Erythroblast (primary cell): ENCODE results near the gene KREMEN2.

ENCODE experiments used
- DNase-seq, 2 experiments: peaks; one replicate each; lab custom pipeline; 2025; lab: John Stamatoyannopoulos, UW
- GATA1 ChIP-seq: IDR thresholded peaks from 2 replicates; pipeline ENCODE4 v1.6.1; 2011; ENCODE audit warnings: low read depth, mild to moderate bottlenecking, control low read depth, low read length, moderate library complexity
- POLR2A ChIP-seq: IDR thresholded peaks from 2 replicates; pipeline ENCODE4 v1.6.1; 2011; ENCODE audit warnings: mild to moderate bottlenecking, low read length

Gene KREMEN2

DNA sequence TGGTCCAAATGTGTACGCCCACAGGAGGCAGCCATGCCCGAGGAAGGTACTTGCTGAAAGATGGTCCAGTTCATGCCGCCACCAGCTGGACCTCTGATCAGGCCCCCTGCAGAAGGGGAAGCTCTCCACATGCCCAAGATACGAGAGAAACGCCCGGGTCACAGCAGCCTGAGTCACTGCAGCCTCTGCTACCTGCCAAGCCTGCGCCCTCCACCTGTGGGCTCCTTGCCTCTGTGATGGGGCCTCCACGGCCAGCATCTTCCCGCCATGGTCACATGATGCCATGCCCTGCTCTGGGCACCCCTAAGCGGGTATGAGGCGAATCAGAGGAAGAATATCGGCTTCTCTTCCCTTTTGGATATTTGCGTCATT is 13.7 kb upstream of the KREMEN2 start:
- DNase-seq = no peak
- no peak for TF ChIP-seq GATA1
- no peak for TF ChIP-seq POLR2A

DNA sequence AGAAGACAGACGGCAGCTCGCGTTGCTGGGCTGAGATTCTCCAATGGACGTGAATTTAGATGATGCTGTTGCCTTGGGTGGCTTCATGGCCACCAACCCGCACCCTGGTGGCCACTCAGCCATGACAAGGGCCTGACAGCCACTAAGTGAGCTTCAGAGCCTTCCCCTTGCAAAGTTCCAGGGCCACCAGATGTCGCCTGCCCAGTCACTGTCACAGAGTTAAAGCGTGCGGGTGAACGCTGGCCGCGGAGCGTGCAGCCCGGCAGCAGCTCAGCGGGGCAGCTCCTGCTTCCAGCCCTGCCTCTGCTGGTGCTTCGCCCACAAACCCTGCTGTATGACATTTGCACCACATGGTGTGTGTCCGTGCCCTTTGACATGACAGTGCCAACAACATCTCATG is 13.3 kb upstream of the KREMEN2 start:
- TF ChIP-seq GATA1 (no peak), POLR2A (no peak)
- DNase-seq = no peak

DNA sequence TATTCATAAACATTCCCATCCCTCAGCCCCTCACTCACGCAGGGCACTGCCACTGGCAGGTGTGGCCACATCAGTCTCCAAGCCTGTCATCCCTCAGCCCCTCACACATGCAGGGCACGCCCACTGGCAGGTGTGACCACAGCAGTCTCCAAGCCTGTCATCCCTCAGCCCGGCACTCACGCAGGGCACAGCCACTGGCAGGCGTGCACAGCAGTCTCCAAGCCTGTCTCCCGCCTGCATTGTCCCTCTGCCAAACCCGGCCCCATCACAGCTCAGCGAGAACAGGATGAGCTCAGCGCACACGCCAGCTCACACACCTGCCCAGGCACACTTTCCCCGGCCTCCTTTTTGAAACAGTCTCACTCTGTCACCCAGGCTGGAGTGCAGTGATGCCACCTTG is 11.4 kb upstream of the KREMEN2 start:
- DNase-seq = no peak
- no peak for TF ChIP-seq POLR2A
- TF ChIP-seq GATA1 = no peak

- TF ChIP-seq POLR2A = no peak
- no peak for TF ChIP-seq GATA1
- DNase-seq = no peak
Observed at GRCh38 chr16:2953706-2954627, 10.1 kb upstream of the KREMEN2 start.

DNA sequence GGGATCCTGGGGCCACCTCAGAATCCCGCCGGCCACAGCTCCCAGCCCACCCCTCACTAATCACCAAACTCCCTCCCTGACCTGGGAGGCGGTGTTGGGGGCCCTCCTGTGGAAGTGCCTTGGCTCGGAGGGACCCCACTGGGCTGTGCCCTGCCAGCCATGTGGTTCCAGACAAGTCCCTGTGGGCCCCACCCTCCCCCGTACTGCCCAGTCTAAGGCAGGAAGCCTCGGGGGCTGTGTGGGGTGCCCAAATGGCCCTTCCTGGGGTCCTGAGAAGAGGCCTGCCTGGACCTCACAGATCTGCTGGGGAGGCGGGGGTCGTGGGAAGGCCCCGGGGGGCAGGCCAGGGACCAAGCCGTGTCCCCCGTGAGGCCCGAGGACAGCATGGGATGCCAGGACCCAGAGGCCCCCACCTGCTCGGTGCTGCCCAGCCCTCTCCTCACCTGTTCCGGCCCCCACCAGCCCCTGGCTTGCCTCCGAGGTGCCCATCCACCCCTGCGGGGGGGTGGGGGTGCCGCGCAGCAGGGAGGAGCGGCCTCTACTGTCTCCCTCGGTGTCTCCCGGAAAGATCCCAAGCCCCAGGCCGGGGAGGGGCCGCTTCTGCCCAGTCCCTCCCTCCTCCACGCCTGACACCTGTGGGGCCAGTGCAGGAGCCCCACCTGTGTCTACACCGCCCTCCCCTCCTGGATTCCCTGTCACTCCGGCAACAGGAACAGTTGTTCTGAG is 9.3 kb upstream of the KREMEN2 start:
- TF ChIP-seq GATA1 (no peak), POLR2A (no peak)
- DNase-seq = no peak

DNA sequence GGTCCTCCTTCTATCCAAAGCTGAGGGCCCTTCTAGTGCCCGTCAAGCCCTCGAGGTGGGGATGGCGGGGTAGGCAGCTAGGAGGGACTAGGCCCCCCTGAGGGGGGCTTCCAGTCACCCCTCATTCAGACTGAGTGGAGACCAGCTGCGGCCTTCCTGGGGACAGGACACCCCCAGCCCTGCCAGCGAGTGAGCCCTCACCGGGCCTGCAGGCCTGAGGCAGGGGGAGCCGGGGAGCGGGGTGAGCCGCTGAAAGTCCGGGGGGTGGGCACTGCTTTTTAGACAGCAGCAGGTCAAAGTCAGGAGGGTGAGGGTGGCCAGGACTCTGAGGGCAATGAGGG is 8.7 kb upstream of the KREMEN2 start:
- TF ChIP-seq POLR2A (no peak), GATA1 (no peak)
- no peak for DNase-seq

DNA sequence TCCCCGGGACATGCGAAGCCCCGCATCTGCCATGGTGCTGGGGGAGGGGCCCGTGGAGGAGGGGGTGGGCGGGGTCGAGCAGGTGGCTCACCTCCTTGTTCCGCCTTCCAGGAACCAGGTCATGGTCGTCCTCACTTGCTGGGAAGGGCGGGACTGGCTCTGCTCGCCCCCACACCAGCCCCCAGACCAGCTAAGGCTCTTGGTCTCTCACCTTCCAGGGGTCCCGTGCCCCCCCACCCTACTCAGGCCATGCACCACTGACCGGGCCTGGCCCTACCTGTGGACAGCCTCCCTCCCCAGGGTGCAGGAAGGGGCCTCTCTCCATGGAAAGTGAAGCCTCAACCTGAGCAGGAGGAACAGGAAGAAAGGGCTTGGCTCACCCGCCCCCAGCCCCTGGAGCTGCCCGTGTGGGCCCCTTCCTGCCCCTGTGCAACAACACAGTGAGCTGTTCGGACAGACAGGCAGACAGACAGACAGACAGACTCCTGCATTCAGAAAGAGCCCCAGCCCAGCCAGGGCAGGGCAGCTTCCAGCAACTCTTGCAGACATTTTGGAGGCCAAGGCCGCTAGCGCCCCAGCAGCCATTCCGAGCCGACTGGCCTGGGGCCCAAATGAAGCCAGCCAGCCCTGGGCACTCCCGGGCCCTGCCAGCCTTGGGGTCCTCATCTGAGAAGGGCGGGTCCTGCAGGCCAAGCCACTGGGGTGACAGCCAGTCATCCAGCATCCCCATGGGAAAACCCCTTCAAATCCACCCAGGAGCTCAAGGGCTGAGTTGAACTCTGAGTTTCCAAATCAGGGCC is 8.1 kb upstream of the KREMEN2 start:
- DNase-seq = no peak
- no peak for TF ChIP-seq POLR2A
- TF ChIP-seq GATA1 = no peak

DNA sequence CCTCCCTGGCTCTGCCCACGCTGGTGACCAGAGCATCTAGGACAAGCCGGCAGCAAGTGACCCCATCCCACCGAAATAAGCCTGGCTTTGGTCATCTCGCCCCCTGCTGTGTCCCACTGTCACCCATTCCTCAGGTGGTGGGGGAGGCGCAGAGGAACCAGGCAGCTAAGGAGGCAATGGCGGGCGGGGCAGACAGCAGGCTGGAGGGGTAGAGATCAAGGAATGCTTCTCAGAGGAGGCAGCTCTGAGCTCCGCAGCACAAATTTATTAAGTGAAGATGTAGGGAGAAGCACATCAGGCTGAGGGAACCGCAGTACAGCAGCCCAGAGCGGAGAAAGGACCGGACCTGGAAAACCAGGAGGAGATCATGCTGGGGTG is 7.5 kb upstream of the KREMEN2 start:
- TF ChIP-seq GATA1 = no peak
- no peak for TF ChIP-seq POLR2A
- no peak for DNase-seq

DNA sequence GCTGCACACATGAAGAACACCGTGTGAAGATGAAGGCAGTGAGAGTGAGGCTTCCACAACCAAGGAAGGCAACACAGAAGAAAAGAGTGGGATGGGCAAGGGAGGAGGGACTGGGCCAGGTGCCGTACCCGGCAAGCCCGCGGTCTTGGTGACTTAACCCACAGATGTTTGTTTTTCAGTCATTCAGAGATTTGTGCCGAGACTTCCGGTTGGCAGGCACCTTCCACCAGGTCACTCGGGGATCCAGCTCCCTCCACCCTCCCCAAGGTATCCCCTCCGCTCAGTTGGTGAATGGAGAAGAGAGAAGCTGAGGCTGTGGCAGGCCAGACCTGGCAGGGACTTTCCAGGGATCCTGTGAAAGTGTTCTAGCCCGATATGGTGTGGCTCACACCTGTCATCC is 4.9 kb upstream of the KREMEN2 start:
- no peak for DNase-seq
- TF ChIP-seq GATA1 = no peak
- TF ChIP-seq POLR2A = no peak

DNA sequence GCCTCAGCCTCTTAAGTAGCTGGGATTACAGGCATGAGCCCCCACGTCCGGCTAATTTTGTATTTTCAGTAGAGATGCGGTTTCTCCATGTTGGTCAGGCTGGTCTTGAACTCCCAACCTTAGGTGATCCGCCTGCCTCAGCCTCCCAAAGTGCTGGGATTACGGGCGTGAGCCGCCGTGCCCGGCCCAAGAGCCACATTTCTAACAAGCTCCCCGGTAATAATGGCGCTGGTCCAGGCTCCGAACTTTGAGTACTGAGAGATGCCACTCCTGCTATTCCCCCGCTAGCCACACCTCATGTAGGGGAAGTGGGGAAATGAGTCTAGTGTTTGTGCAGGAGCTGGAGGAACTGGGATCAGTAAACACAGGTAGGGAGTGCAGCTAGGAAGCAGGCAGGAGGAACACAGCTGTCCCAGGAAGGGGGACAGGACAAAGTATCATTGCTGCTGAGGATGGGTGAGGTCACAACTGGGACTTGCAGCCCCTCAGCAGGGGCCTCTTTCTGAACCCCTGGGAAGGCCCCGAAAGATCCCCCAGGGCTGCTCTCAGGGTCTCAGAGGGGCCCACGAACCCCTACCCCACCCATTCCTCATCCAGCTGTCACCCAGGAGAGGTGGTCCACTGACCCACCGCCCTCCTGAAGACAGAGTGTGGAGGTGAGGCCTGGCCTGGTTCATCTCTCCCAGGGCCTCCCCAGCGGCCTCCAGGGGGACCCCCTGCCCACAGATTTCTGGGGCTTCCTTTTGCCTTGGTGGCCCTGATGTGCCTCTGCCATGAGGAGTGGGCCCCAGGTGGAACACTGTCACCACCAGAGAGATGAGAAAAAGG is 3.7 kb upstream of the KREMEN2 start:
- TF ChIP-seq GATA1 (no peak), POLR2A (no peak)
- no peak for DNase-seq

GRCh38 chr16:2962334-2963073 is 1.6 kb upstream of the KREMEN2 start:
- DNase-seq = no peak
- TF ChIP-seq POLR2A = no peak
- no peak for TF ChIP-seq GATA1

GRCh38 chr16:2963074-2963722 is 877 bp upstream of the KREMEN2 start:
- DNase-seq = no peak
- no peak for TF ChIP-seq POLR2A
- no peak for TF ChIP-seq GATA1

DNA sequence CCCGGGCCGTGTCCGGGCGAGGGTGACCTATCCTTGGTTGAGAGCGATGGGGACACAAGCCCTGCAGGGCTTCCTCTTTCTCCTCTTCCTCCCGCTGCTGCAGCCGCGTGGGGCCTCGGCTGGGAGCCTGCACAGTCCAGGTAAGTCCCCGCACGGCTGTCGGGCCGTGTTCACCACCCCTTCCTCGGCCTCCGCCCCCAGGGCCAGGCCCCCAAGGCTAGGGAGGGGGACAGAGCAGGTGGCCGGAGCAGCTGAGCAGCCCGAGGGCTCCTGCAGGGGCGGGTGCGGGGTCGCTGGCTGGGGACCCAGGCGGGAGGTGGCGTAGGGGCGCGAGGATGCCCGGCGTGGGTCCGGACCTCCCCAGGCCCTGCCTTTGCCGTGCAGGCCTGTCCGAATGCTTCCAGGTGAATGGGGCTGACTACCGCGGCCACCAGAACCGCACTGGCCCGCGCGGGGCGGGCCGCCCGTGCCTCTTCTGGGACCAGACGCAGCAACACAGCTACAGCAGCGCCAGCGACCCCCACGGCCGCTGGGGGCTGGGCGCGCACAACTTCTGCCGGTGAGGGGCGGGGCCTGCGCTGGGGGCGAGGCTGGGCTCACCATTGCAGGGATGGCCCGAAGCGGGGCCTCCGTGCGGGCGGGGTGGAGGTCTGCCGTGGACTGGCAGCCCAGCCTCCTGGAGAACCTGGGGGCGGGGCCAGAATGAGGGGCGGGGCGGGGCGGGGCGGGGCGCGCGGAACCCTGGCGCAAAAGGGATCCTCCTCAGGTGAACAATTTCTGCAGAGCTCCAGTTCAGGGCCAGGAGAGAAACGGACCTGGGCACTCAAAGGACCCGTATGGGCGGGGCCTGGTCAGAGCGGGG is 631 bp downstream of the KREMEN2 start:
- TF ChIP-seq POLR2A = no peak
- TF ChIP-seq GATA1 = no peak
- DNase-seq = peak; percentile 64 to 71
